Mesodermal cell (in vitro differentiated cells): Measurements from ENCODE around the gene KRTAP1-1.

ENCODE experiments used
- H3K27ac ChIP-seq: 2 replicates; pipeline ENCODE4 v1.7.0; 2013; ENCODE audit warnings: mild to moderate bottlenecking, low read depth, low read length, moderate library complexity; ENCODE audit not compliant: severe bottlenecking
- H3K36me3 ChIP-seq: 2 replicates; pipeline ENCODE4 v1.7.1; 2013; ENCODE audit warnings: mild to moderate bottlenecking, low read length, moderate library complexity; ENCODE audit not compliant: control insufficient read depth, insufficient read depth
- H3K4me1 ChIP-seq: one replicate; pipeline ENCODE4 v1.7.1; 2013; ENCODE audit warnings: mild to moderate bottlenecking, low read length; ENCODE audit not compliant: insufficient read depth, control insufficient read depth, poor library complexity, severe bottlenecking
- H3K4me3 ChIP-seq: 2 replicates; pipeline ENCODE4 v1.7.0; 2013; ENCODE audit warnings: low read length, control low read depth, mild to moderate bottlenecking; ENCODE audit not compliant: insufficient read depth, poor library complexity, severe bottlenecking; ENCODE audit errors: extremely low read depth
- H3K9me3 ChIP-seq: 2 replicates; pipeline ENCODE4 v1.7.1; 2013; ENCODE audit warnings: mild to moderate bottlenecking, low read length, moderate library complexity; ENCODE audit not compliant: control insufficient read depth
- WGBS, 2 experiments: methylation state at CpG; one replicate each; pipeline ENCODE4 v1.1.5; 2013; ENCODE audit warnings: missing lambda C conversion rate in 2 of 2; ENCODE audit not compliant: insufficient coverage in 2 of 2; 5-methylcytosine and 5-hydroxymethylcytosine counted together

The KRTAP1-1 gene

DNA sequence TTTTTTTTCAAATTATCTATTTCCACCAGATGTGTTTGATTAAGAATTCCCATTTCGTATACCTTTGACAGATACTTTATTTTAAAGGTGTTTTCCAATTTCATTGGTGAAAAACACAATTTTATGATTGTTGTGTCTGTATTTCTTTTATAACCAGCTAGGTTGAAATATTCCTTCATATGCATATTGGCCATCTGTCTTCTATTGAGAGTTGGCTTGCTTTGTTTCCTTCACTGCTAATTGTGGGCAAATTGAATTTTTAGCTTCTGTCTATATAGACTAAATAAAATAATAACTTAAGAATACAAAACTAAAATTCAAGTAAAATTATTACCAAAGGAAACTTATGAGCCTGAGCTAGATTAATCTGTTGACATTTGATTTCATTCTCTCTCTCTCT lies 46.1 kb downstream of the KRTAP1-1 start:
- no peaks in the 10 kb centered on the region for H3K4me1 ChIP-seq
- no peaks in the 10 kb centered on the region for H3K9me3 ChIP-seq
- no CpG with 5 or more reads among the region's 1 CpG for WGBS, 2 experiments
- H3K27ac ChIP-seq: no peak overlapping the region
- H3K4me3 ChIP-seq: no peak overlapping the region
- H3K36me3 ChIP-seq: no peaks in the 10 kb centered on the region

DNA sequence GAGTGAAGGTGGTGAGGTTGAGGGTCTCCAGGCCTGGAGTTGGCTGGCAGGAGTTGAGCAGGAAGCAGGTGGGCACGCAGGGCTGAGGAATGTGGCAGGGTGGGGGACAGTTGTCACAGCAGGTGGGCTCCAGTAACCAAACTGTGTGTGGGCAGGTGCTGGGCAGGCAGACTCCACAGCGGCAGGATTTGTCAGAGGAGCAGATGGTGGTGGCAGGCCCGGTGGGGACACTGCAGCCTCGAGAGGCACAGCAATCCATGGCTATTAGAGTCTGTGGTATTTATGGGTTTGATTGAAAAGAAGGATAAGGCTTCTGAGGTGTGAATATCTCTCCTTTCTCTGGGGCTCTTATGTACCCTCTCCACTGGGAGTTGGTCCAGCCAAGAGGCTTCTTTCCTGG lies 47.4 kb downstream of the KRTAP1-1 start, which contains the start of gene KRTAP3-3:
KRTAP3-3 (minus strand) TSS at position 326 of the 400 bp plus-strand sequence; CDS start at position 259, 67 bp downstream.
- Histone ChIP-seq H3K27ac (no peak within 1 kb of the TSS), H3K4me1 (no peaks in the 10 kb centered on the region), H3K9me3 (no peaks in the 10 kb centered on the region), H3K36me3 (no peaks in the 10 kb centered on the region), H3K4me3 (no peak within 1 kb of the TSS)
- 67 to 83% methylated on average over 3 to 4 of the region's 4 CpGs for WGBS, 2 experiments

DNA sequence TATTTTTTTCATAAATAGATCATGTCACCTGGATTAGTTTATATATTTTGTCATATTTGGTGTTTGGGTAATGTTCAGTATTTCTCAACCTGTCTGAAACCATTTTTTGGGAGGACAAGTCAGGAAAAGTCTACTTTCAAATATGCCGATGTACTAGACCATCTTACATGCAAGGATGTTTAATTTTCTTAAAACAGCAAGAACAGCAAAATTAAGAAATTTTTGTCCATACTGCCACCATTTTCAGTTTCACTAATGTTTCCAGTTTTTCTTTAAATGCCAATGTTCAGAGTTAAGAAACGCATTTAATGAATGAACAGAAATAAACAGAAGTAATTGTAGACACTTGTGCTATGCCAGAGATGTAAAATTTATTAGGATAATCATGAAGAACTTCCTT lies 48.2 kb downstream of the KRTAP1-1 start:
- no peak overlapping the region for H3K4me3 ChIP-seq
- H3K4me1 ChIP-seq: no peaks in the 10 kb centered on the region
- H3K36me3 ChIP-seq: no peaks in the 10 kb centered on the region
- H3K27ac ChIP-seq: no peak overlapping the region
- H3K9me3 ChIP-seq: no peaks in the 10 kb centered on the region
- 100% methylated on average over 1 of the region's 2 CpGs for WGBS, 2 experiments

GRCh38 chr17:40992666-40993065 lies 48.6 kb downstream of the KRTAP1-1 start:
- Histone ChIP-seq H3K4me3 (no peak overlapping the region), H3K4me1 (no peaks in the 10 kb centered on the region), H3K36me3 (no peaks in the 10 kb centered on the region), H3K9me3 (no peaks in the 10 kb centered on the region), H3K27ac (no peak overlapping the region)
- WGBS, 2 experiments: 92 to 100% methylated on average over 1 of the region's 3 CpGs
